Measurements from ENCODE around the gene ZNF605.
"Not testable (repeated sequence)": the region's sequence is repeated elsewhere in the genome, so short reads cannot be mapped to it uniquely, and the experiment has no call there.

ZNF605 gene

DNA sequence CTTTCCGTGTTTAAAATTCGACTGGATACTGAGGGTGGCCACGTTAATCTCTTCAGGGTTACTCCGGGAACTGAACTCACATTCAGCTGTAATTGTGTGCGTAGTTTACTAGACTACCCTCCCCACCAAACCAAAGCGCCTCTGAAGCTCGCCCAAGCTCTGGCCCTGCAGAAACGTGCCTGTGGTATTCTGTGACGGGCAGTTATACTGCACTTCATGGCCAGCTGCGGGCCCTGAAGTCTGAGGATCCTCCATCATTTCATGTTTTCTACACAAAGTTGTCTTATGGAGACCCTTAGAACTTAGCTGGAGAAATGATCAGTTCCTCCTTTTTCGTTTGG, 30.7 kb upstream of the ZNF605 start:
- ATAC-seq = peak; percentile 35
- TF ChIP-seq SNAI2 (CRISPR knock-in tag; IDR thresholded peaks at IDR 0.05) (no peak), CSDC2 (CRISPR knock-in tag; IDR thresholded peaks at IDR 0.05) (no peak), TCF4 (CRISPR knock-in tag; IDR thresholded peaks at IDR 0.05; ENCODE audit: borderline replicate concordance) (no peak), TOX (CRISPR knock-in tag; IDR thresholded peaks at IDR 0.05; ENCODE audit: borderline replicate concordance) (no peak), OSR1 (CRISPR knock-in tag; IDR thresholded peaks at IDR 0.05) (no peak), RARB (CRISPR knock-in tag; IDR thresholded peaks at IDR 0.05) (no peak), POU6F1 (CRISPR knock-in tag; IDR thresholded peaks at IDR 0.05; ENCODE audit: borderline replicate concordance, low read depth) (no peak), GLIS3 (CRISPR knock-in tag; IDR thresholded peaks at IDR 0.05) (no peak), ZNF565 (CRISPR knock-in tag; conservative IDR thresholded peaks at IDR 0.05; ENCODE audit: low read depth) (no peak), ESRRG (CRISPR knock-in tag; IDR thresholded peaks at IDR 0.05) (no peak), ISL1 (CRISPR knock-in tag; IDR thresholded peaks at IDR 0.05) (no peak)
- TF ChIP-seq, protein P1, sequence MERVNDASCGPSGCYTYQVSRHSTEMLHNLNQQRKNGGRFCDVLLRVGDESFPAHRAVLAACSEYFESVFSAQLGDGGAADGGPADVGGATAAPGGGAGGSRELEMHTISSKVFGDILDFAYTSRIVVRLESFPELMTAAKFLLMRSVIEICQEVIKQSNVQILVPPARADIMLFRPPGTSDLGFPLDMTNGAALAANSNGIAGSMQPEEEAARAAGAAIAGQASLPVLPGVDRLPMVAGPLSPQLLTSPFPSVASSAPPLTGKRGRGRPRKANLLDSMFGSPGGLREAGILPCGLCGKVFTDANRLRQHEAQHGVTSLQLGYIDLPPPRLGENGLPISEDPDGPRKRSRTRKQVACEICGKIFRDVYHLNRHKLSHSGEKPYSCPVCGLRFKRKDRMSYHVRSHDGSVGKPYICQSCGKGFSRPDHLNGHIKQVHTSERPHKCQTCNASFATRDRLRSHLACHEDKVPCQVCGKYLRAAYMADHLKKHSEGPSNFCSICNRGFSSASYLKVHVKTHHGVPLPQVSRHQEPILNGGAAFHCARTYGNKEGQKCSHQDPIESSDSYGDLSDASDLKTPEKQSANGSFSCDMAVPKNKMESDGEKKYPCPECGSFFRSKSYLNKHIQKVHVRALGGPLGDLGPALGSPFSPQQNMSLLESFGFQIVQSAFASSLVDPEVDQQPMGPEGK (CRISPR knock-in tag; IDR thresholded peaks at IDR 0.05; ENCODE audit: borderline replicate concordance) = no peak

- ATAC-seq = peak; percentile 99
Measured at GRCh38 chr12:132986001-132986884, 30.1 kb upstream of the ZNF605 start, which contains the start of gene ZNF26. ZNF26 (plus strand) TSS chr12:132986367; CDS start chr12:132986841, 474 bp downstream.

GRCh38 chr12:132976870-132977269, 20.8 kb upstream of the ZNF605 start:
- not testable (repeated sequence) for ATAC-seq

More at GRCh38 chr12:132986001-132986884, 30.1 kb upstream of the ZNF605 start, which contains the start of gene ZNF26:
- TF ChIP-seq TCF4 (CRISPR knock-in tag; IDR thresholded peaks at IDR 0.05; ENCODE audit: borderline replicate concordance) (peak; percentile 23; the same call in 1 of the 2 replicates), ZNF565 (CRISPR knock-in tag; conservative IDR thresholded peaks at IDR 0.05; ENCODE audit: low read depth) (no peak), ARNTL (CRISPR knock-in tag; IDR thresholded peaks at IDR 0.05; ENCODE audit: borderline replicate concordance, low read depth) (no peak), TOX (CRISPR knock-in tag; IDR thresholded peaks at IDR 0.05; ENCODE audit: borderline replicate concordance) (no peak), BACH2 (CRISPR knock-in tag; IDR thresholded peaks at IDR 0.05; ENCODE audit: borderline replicate concordance) (no peak), TSHZ2 (CRISPR knock-in tag; IDR thresholded peaks at IDR 0.05) (peak; percentile 55; the same call in 1 of the 2 replicates), ZNF70 (CRISPR knock-in tag; IDR thresholded peaks at IDR 0.05) (no peak), ISL1 (CRISPR knock-in tag; IDR thresholded peaks at IDR 0.05) (no peak), RARB (CRISPR knock-in tag; IDR thresholded peaks at IDR 0.05) (no peak), GLIS3 (CRISPR knock-in tag; IDR thresholded peaks at IDR 0.05) (no peak), ZFP3 (CRISPR knock-in tag; IDR thresholded peaks at IDR 0.05) (0 out of 2 replicates have a peak, but pooled peaks have one; percentile 27), ESRRG (CRISPR knock-in tag; IDR thresholded peaks at IDR 0.05) (no peak)
- TF ChIP-seq, protein P2, sequence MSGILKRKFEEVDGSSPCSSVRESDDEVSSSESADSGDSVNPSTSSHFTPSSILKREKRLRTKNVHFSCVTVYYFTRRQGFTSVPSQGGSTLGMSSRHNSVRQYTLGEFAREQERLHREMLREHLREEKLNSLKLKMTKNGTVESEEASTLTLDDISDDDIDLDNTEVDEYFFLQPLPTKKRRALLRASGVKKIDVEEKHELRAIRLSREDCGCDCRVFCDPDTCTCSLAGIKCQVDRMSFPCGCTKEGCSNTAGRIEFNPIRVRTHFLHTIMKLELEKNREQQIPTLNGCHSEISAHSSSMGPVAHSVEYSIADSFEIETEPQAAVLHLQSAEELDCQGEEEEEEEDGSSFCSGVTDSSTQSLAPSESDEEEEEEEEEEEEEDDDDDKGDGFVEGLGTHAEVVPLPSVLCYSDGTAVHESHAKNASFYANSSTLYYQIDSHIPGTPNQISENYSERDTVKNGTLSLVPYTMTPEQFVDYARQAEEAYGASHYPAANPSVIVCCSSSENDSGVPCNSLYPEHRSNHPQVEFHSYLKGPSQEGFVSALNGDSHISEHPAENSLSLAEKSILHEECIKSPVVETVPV (CRISPR knock-in tag; IDR thresholded peaks at IDR 0.05) = no peak

- ATAC-seq = no peak
- TF ChIP-seq, protein P2 (CRISPR knock-in tag; IDR thresholded peaks at IDR 0.05) = no peak
- no peak for TF ChIP-seq GLIS3 (CRISPR knock-in tag; IDR thresholded peaks at IDR 0.05)
- TF ChIP-seq, protein P3, sequence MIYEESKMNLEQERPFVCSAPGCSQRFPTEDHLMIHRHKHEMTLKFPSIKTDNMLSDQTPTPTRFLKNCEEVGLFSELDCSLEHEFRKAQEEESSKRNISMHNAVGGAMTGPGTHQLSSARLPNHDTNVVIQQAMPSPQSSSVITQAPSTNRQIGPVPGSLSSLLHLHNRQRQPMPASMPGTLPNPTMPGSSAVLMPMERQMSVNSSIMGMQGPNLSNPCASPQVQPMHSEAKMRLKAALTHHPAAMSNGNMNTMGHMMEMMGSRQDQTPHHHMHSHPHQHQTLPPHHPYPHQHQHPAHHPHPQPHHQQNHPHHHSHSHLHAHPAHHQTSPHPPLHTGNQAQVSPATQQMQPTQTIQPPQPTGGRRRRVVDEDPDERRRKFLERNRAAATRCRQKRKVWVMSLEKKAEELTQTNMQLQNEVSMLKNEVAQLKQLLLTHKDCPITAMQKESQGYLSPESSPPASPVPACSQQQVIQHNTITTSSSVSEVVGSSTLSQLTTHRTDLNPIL (CRISPR knock-in tag; IDR thresholded peaks at IDR 0.05; ENCODE audit: low read depth) = no peak
- TF ChIP-seq ZFP30 (CRISPR knock-in tag; IDR thresholded peaks at IDR 0.05) = no peak
- no peak for TF ChIP-seq TCF4 (CRISPR knock-in tag; IDR thresholded peaks at IDR 0.05; ENCODE audit: borderline replicate concordance)
- TF ChIP-seq SNAI2 (CRISPR knock-in tag; IDR thresholded peaks at IDR 0.05) = no peak
- no peak for TF ChIP-seq PPARA (CRISPR knock-in tag; IDR thresholded peaks at IDR 0.05; ENCODE audit: borderline replicate concordance)
- TF ChIP-seq ZNF8 (CRISPR knock-in tag; IDR thresholded peaks at IDR 0.05) = no peak
- TF ChIP-seq TOX (CRISPR knock-in tag; IDR thresholded peaks at IDR 0.05; ENCODE audit: borderline replicate concordance) = no peak
- no peak for TF ChIP-seq ESRRG (CRISPR knock-in tag; IDR thresholded peaks at IDR 0.05)
- no peak for TF ChIP-seq ZC3H10 (CRISPR knock-in tag; IDR thresholded peaks at IDR 0.05)
Measured at GRCh38 chr12:132972374-132972773, 16.3 kb upstream of the ZNF605 start.
